Suppressor macrophage (primary cell): Measurements from ENCODE around the gene TLCD3B.

Source experiments
- DNase-seq, 4 experiments: peaks; one replicate each; pipeline ENCODE4 v3.0.0-alpha.2; 2020 to 2022

The TLCD3B gene

DNA sequence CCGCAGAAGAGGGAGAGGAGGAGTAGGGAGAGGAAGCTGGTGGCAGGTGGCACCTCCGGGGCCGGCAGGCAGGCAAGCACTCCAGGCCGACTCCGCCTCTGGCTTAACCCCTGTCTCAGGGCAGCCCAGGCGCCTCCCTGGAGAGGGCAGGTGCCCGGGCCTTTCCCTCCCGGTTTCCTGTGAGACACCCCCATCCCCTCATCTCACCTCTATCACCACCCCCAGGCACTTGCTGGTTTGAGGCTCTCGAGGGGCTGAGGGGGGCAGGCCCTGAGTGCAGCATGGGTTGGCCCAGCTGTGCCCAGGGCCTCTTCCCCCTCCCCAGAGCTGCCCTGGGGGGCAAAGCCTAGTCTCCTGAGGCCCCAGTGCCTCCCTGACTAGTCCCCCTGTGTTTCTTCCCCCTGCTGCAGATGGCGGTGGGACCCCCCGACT is 26.2 kb downstream of the TLCD3B start:
- DNase-seq: no peak

DNA sequence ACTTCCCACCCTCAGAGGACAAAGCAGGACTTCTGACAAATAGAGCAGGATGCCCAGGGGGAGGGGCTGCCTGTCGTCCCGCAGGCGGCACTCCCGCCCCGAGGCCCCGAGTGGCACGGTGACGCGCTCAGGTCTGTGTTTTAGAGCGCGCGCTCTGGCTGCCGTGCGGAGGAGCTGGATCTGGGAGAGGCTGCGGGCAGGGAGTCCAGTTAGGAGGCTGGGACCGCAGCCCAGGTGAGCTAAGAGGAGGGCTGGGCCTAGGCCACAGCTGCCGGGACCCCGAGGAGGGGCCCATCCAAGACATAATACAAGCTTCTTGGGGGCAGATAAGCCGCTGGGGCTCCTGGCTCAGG is 26.7 kb downstream of the TLCD3B start:
- no peak for DNase-seq

DNA sequence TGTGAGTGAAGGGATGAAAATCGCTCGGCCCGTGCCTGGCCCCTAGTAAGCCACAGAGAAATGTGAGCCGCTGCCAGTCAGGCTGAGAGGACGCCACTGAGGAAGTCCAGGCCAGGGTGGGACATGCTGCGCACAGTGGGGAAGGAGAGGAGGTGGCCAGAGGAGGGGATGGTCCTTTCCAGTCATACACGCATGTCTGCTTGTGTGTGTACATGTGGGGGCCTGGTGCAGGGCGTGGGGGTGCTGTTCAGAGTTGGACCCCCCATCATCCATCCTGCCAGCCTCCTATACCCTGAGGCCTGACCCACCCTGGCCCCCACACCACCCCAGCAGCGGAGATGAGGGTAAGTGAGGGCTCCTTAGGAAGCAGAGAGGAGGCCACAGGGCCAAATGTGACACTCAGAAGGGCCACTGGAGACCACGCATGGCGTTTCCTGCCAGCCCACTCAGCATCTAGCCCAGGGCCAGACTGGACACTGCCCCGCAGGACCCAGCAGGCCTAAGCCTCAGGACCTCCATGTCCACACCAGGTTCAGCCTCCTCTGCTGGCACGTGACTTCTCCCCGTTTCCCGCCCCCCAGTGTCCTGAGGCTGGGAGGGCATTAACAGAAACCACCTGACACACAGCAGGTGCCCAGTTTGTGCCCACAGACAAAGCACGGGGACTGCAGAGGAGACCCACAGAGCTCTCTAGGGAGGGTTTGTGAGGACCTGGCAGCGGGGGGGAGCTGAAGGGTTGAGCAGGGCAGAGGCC is 27.2 kb downstream of the TLCD3B start:
- DNase-seq: no peak

DNA sequence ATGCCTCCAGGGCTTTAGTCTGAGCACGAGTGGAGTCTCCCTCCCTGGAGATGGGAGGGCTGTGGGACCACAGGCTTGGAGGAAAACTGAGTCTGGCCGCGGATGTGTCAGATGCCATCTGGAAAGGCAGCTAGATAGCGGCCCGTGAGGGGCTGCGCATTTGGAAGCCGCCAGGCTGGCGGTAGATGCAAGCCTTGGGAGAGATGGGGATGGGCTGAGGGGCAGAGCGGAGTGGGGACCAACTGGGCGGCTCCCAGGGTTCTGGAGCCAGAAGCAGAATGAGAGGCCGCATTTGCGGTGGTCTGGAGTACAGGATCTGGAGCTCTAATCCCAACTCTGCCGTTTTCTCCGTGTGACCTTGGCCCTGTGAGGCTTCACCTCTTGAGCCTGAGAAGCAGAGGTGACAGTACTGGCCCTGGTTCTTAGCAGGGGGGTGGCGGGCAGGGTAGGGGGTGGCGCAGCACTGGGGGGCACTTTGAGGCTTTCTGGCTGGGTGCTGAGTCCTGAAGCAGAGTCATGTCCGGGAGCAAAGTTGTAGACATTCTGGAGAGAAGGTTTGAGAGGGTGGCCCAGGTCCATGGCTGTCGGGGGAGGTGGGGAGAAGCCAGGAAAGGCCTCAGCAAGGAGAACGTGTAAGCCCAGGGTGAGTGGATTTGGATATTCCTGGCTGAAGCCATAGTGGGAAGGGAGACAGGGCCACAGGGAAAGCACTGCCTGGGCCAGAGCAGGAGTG is 28.3 kb downstream of the TLCD3B start:
- no peak for DNase-seq

DNA sequence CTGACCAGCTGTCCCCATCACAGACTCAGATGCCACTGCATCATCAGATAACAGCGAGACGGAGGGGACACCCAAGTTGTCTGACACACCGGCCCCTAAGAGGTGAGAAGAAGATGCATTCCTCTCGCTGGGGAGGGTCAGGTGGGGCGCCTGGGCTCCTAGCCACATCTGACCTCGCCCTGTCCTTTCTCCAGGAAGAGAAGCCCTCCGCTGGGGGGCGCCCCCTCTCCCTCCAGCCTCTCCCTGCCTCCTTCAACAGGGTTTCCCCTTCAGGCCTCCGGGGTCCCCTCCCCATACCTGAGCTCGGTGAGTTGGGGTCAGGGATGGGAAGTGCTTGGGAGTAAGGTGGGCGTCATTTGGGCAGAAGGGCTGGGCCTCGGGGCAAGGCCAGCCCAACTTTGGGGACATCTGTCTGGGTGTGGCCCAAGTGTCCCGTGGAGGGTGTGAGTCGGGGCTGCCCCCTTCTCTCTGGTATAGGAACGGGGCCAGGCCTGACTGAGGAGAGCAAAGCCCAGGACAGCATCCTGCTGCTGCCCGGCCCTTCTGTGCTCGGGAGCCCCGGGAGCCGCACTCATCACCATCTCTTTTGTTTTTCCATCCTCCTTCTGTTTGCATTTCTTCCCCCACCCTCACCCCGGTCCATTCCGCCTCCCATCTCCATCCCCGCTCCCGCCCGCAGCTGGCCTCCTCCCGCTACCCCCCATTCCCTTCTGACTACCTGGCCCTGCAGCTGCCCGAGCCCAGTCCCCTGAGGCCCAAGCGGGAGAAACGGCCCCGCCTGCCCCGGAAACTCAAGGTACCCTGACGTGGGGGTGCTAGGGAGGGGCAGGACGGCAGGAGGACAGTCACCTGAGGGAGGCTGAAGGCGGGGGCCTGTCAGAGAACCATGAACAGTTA is 30.1 kb downstream of the TLCD3B start:
- DNase-seq: no peak

DNA sequence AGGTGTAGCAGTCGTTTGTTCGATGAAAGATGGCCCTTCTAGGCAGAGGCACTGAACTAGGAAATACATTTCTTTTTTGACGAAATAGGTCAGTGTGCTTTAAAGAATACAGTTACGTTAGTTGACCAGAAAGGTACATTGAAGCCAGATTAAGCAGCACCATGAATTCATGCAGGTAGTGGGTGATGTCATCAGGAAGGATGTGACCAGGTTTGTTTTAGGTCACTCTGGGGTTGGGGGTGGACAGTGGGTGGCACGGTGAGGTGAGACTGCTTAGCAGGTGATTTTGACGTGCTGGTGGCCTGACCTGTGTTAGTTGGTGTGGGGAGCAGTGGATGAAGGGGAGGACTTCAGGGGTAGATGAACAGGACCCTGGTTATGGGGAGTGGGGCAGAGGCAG is 31.5 kb downstream of the TLCD3B start:
- no peak for DNase-seq

DNA sequence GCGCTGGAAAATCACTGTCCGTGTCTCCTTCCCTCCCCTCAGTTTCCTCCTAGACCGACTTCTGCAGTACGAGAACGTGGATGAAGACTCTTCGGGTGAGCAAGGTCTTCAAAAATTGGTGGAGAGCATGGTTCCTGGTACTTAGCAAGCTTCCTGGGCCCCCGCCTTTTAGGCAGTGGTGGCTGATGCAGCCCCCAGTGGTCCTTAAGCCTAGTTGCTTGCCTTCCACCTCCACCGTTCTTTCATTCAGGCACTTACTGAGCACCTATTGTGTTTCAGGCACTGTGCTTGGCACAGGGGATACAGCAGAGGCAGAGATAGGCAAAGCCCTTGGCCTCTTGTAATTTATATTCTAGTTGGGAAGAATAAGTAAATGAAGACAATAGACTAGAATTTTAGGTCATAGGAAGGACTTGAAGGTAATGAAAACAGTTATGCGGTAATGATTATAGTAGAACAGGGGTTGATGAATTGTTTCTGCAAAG is 34.3 kb downstream of the TLCD3B start:
- peak in 2 of 4 experiments; percentile 7 to 19 for DNase-seq

DNA sequence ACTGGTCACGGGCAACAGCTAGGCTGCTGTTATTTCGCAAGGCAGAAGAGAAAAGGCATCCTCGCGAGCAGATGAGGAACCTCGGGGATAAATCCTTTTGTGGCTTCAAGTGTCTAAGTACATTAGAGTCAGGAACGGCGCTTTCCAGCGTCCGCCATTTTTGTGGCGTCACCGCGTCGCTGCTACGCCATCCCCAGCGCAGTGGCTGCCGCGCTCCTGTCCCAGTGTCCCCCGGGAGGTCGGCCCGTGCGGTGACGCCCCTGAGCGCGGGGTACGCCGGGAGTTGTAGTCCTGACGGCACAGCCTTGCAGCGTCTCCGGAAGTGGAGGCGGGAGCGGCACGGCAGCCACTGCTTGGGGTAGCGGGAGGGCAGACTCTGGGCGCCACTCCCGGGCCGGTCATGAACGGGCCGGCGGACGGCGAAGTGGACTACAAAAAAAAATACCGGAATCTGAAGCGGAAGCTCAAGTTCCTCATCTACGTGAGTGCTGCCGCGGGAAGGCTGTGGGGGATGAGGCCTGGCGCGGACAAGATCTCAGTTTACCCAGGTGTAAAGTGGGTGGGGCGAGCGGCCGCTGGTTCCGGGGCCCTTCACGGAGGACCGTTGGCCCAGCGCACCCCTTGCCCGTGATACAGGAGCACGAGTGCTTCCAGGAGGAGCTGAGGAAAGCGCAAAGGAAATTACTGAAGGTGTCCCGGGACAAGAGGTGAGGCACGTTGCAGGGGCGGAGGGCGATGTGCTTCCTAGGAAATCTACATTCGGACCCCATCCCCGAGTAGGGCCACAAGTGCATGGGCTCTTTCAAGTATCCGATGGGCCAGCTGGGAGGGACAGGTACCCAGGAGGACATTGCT is 34.9 kb downstream of the TLCD3B start, which contains the start of gene INO80E:
INO80E (plus strand) TSS at position 331 of the 855 bp plus-strand sequence; CDS start at position 401, 70 bp downstream.
- DNase-seq: peak; percentile 99

DNA sequence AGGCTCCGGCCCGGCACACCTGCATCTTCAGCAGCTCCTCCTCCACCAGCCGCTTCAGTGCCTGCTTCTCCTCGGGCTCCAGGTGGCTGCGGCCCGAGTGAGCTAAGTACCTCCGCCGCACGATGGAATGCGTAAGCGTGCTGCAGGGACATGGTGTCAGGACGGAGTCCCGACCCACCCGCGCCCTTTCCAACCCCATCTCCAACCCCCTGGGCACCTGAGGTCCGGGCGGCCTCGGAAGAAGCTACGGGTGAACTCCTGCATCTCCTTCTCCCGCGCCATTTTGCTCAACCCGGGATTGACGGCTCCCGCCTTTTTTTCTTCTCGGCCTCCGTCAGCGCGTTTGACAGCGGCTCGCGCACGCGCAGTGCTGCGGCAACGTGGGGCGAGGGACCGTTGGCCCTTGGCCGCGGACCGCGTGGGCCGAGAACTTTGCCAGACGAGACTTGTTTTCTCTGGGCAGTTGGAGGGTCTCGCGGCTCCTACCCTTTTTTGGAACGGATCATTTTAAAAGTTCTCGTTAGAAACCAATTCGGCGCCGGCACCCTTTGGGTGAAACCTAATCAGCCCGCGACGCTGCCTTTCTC is 35.7 kb downstream of the TLCD3B start, which contains the start of gene HIRIP3:
HIRIP3 (minus strand) TSS at position 294 of the 587 bp plus-strand sequence; CDS start at position 282, 12 bp downstream.
- peak; percentile 94 to 97 (median 96) for DNase-seq

DNA sequence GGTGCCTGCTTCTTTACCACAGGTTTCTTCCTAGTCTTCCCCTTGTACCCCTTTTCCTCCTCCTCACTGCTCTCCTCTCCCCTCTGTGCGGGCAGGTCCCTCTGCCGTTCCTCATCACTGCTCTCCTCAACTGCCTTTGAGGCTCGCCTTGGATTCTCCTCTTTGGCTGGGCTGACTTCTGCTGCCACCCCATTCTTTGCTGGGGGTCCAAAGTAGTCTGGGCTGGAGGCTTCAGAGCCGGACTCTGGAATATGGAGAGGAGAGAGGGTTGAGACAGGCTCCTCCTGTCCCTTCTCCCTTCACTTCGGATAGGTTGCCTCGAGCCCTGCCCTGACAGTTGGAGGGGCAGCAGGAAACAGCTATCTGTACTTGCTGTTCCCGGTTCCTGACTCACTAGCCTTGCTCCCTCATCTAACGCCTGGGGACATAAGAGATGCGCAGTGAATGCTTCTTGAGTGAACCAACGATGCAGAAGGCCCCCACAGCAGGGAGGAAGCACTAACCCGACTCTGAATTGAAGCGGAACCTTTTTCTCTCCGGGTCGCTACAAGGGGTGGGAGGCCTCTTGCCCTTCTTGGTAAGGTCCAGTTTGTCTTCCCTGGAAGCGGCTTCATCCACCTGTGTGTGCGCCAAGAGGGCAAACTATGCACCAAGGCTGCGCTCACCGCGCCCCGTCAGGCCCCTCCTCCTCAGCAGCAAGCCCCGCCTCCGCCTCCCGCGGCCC is 36.3 kb downstream of the TLCD3B start:
- peak; percentile 11 to 55 (median 32) for DNase-seq

DNA sequence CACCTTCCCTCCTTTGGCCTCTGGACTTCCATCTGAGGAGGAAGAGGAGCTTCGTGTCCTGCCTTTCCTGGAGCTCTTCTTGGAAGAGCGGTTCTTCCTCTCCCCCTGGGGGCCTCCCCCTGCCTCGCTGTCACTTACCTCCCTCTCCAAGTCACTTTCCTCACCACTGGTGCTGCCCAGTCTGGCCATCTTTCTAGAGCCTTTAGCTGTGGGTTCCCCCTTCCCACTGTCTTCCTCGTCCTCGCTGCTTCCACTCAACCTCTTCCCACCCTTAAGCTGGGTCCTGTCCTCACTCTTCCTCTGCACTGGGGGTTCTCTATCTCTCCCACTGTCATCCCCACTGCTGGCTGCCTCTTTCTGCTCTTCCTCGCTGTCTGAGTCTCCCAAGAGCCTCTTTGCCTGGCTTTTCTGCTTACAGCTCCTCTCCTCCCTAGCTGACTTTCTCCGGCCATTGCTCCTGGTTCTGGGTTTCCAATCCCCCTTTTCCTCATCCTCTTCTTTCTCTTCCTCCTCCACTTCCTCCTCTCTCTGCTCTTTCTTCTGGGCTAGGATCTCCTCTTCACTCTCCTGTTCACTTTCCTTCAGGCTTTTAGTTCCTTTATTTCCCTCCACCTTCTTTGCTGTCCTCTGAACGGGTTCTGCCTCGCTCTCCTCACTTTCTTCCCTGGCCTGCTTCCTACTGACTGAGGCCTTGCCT is 37.0 kb downstream of the TLCD3B start:
- peak in 1 of 4 experiments; percentile 12 for DNase-seq

DNA sequence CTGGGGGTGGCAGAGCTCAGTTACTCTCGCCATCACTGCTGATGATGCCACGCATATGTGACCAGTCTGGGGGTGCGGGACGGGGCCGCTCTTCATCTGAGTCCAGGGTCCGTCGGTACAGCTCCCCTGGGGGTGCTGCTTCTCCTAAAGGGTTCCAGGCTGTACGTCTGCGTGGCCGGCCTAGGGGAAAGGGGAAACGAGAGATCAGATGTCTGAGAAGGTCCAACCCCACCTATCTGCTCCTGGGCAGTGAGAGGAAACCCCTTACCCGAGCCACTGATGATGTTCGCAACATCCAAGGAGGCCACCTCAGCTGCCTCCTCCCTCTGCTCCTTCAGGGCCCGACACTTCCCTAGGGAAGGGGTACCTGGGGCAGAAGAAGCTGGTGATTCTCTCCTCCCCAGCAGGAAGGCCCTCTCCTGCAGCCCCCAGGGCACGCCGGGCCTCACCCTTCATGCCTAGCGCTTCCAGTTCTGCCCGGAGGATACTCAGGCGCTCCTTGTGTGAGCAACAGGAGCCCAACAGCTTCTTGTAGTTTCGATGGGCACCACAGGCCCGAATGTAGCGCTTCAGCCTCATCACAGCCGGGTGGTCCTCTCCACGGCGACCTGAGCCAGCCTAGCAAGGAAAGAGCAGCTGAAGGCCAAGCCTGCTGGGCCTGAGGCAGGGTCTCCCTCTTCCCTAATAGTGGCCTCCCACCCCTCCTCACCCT is 37.7 kb downstream of the TLCD3B start:
- DNase-seq: no peak

DNA sequence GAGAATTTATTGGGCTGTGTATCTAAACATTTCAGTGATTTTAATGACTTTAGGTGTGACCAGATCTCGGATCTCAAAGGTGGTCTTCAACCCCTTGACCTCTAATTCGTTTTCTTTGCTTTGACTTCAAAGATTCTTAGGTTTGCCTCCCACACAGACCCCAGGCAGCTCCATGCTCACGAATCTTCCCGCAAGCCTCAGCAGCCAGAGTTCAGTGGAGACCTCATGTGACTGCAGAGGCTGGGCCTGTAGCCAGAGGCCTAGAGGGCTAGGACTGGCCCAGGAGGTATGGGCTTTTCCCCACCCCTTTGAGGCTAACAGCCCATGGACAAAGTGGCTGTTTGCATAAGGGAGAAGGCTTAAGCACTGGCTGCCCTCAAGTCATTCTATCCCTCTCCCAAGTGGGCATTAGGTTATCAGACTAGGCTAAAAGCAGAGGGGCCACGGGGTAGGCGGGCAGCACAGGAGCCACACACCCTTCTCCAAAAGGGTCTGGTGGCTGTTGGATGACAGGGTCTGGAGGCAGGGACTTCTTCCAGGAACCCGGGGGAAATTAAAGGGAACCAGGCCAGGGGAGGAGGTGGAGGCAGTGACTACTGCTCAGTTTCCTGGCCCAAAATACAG is 38.6 kb downstream of the TLCD3B start:
- DNase-seq: no peak

DNA sequence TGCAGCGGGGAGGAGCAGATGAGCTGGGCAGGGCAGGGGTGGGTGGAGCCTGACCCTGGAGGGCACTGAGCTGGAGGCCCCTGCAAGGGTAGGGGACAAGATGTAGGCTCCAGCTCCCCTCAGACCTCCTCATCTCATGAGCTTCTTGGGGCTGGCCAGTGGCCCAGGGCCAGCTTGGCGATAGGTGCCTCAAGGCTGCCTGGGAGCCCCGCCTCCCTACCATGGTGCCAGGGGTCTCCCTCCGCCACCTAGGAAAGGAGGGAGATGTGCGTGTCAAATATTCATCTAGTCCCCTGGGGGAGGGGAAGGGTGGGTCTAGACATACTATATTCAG is 39.5 kb downstream of the TLCD3B start:
- no peak for DNase-seq

DNA sequence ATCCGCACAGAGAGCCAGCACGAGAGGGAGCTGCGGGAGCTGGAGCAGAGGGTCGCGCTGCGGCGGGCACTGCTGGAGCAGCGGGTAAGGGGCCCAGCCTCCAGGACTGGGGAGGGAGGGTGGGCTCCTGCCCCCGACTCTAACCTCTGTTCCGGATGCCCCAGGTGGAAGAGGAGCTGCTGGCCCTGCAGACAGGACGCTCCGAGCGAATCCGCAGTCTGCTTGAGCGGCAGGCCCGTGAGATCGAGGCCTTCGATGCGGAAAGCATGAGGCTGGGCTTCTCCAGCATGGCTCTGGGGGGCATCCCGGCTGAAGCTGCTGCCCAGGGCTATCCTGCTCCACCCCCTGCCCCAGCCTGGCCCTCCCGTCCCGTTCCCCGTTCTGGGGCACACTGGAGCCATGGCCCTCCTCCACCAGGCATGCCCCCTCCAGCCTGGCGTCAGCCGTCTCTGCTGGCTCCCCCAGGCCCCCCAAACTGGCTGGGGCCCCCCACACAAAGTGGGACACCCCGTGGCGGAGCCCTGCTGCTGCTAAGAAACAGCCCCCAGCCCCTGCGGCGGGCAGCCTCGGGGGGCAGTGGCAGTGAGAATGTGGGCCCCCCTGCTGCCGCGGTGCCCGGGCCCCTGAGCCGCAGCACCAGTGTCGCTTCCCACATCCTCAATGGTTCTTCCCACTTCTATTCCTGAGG is 40.0 kb downstream of the TLCD3B start:
- DNase-seq: no peak

DNA sequence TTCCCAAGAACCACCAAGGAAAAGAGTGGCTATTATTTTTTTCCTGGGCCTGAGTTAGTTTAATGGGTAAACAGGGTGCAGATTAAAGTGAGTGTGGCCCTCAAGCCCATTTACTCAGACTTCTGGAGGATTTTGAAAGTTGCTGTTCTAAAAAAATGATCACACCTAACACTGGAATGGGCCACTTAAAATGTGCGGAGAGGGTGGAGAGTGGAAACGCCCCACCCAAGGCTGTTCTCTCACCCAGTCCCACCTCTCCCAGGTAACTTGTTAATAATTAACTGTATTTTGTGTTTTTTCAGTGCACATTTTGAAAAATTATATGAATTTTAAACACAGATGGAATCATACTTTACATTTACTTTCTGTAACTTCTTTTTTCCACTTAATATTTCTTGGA is 41.0 kb downstream of the TLCD3B start:
- no peak for DNase-seq

DNA sequence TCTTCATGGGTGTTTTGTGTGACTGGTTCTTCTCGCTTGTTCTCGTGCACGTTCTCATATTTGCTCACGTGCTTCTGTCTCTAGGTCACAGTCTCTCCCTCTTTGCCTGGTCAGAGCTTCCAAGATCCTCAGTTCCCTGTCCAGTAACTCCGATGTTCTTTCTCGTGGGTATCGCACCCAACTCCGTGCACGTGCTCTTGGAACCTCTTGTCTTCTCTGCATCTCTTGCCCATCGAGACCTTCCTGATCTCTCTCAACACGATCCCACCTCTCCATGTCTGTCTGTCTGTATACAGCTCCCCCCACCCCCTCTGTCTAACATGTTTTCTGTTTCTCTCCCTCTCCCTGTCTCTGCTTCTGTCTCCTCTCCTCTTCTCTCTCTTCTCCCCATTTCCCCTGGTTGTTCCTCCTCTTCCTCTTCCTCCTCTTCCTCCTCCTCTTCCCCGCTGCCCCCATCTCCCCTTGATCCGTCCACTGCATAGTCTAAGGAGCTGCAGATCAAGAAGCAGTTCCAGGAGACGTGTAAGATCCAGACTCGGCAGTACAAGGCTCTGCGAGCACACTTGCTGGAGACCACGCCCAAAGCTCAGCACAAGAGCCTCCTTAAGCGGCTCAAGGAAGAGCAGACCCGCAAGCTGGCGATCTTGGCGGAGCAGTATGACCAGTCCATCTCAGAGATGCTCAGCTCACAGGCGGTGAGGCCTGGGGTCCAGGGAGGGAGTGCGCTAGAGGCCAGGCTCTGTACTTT is 41.8 kb downstream of the TLCD3B start:
- DNase-seq: no peak
